Measurements from ENCODE around the gene BMP2K. TPM values are rescaled to one million over a fixed set of nuclear protein-coding genes. Genes with fewer than 3 reads are reported as not detected.
A peak's percentile ranks its signal among the peaks of the same experiment; 100 is the strongest.
"Not testable (repeated sequence)": the region's sequence is repeated elsewhere in the genome, so short reads cannot be mapped to it uniquely, and the experiment has no call there.

BMP2K gene
- total RNA-seq, 1 donor from 2014 or later, result 24.0 TPM

DNA sequence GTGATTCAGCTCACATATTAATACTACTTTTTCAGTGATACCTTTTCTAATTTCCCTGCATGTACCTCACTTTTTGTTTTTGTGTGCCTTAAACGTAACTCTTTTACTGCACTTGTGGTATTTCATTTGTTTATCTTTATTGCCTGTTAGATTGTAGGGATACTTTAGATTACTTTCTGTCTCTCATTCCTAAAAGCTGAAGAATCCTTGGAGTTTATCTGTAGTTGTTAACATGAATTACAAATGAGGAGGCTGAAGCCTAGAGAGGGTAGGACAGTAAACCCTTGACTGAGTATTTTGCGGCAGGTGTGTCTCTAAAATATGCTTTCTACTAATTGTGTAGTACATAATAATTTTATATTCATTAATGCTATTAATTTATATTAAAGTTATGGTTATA, 34.9 kb downstream of the BMP2K start:
- H3K36me3 Mint-ChIP-seq (ENCODE audit: low read depth), result peaks cover 15% of the 10 kb centered on the region
- no peak for DNase-seq (ENCODE audit: low read depth, low spot score)
- TF ChIP-seq, protein P1, sequence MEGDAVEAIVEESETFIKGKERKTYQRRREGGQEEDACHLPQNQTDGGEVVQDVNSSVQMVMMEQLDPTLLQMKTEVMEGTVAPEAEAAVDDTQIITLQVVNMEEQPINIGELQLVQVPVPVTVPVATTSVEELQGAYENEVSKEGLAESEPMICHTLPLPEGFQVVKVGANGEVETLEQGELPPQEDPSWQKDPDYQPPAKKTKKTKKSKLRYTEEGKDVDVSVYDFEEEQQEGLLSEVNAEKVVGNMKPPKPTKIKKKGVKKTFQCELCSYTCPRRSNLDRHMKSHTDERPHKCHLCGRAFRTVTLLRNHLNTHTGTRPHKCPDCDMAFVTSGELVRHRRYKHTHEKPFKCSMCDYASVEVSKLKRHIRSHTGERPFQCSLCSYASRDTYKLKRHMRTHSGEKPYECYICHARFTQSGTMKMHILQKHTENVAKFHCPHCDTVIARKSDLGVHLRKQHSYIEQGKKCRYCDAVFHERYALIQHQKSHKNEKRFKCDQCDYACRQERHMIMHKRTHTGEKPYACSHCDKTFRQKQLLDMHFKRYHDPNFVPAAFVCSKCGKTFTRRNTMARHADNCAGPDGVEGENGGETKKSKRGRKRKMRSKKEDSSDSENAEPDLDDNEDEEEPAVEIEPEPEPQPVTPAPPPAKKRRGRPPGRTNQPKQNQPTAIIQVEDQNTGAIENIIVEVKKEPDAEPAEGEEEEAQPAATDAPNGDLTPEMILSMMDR (conservative IDR thresholded peaks at IDR 0.05), result no peak
- H3K27ac Mint-ChIP-seq (ENCODE audit: unreplicated experiment), result no peak overlapping the region
- peaks cover 7% of the 10 kb centered on the region for H3K9me3 Mint-ChIP-seq
- H3K4me1 Mint-ChIP-seq, result no peaks in the 10 kb centered on the region
- no peak overlapping the region for H3K4me3 Mint-ChIP-seq
- H3K27me3 Mint-ChIP-seq (ENCODE audit: low read depth), result no peaks in the 10 kb centered on the region

DNA sequence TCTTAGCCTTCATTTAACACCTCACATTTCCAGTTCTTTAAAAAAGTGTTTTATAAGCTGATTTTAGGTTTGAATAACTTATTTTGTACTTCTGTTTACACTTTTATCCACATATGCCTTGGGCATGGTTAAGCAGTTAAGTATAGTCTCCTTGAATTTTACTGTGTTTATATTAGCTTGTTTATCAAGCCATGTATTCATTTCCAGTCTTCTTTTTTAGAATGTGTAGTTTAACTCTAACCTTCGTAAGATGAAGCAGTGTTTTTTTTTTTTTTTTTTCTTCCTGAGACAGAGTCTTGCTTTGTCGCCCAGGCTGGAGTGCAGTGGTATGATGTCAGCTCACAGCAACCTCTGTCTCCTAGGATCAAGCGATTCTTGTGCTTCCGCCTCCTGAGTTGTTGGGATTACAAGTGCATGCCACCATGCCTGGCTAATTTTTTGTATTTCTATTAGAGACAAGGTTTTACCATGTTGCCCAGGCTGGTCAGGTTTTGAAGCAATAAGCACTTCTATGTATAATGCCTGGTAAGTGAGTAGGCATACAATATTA, 42.5 kb downstream of the BMP2K start:
- Mint-ChIP-seq H3K9me3 (no peaks in the 10 kb centered on the region), H3K4me3 (no peak overlapping the region), H3K36me3 (ENCODE audit: low read depth) (peaks cover 1% of the 10 kb centered on the region), H3K27ac (ENCODE audit: unreplicated experiment) (peak overlapping the region; percentile 23), H3K4me1 (peaks cover 19% of the 10 kb centered on the region), H3K27me3 (ENCODE audit: low read depth) (no peaks in the 10 kb centered on the region)
- TF ChIP-seq, protein P1 (conservative IDR thresholded peaks at IDR 0.05), result no peak
- DNase-seq (ENCODE audit: low read depth, low spot score), result no peak

DNA sequence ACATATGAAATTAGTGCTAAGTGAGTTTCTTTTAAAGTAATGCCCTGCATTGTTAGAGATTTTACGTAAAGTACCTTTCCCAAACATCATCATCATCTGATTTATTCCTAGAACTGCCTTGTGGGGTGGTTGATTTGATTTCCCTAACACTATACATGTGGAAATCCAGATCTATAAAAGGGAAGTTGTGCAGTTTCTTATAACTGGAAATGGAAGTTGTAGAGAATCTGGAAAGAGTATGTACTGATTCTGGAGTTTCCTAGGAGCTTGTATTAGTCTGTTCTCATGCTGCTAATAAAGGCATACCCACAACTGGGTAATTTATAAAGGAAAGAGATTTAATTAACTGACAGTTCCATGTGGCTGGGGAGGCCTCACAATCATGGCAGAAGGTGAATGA, 47.9 kb downstream of the BMP2K start:
- H3K27ac Mint-ChIP-seq (ENCODE audit: unreplicated experiment), result no peak overlapping the region
- peaks cover 11% of the 10 kb centered on the region for H3K4me1 Mint-ChIP-seq
- no peak for DNase-seq (ENCODE audit: low read depth, low spot score)
- no peaks in the 10 kb centered on the region for H3K27me3 Mint-ChIP-seq (ENCODE audit: low read depth)
- H3K9me3 Mint-ChIP-seq, result no peaks in the 10 kb centered on the region
- peaks cover 14% of the 10 kb centered on the region for H3K36me3 Mint-ChIP-seq (ENCODE audit: low read depth)
- TF ChIP-seq, protein P1 (conservative IDR thresholded peaks at IDR 0.05), result no peak
- no peak overlapping the region for H3K4me3 Mint-ChIP-seq

DNA sequence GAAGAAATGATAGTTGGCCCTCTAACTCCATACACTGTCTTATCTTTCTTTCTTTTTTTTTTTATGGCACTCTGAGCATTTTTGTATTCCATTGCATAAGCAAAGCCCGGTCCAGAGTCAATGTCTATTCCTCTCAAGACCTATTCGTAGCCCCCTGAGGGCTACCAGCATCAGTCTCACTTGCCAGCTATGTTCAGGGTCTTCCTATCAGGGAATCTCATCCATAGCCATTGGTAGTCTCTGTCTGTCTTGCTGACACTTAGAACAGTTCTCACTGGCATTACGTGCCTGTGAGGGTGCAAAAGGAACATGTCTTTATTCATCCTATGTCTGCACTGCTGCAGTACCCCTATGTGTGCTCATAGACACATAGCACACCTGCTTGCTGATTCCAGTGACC, 51.0 kb downstream of the BMP2K start:
- no peaks in the 10 kb centered on the region for H3K27me3 Mint-ChIP-seq (ENCODE audit: low read depth)
- H3K36me3 Mint-ChIP-seq (ENCODE audit: low read depth), result peaks cover 27% of the 10 kb centered on the region
- TF ChIP-seq, protein P1 (conservative IDR thresholded peaks at IDR 0.05), result no peak
- no peaks in the 10 kb centered on the region for H3K9me3 Mint-ChIP-seq
- no peak for DNase-seq (ENCODE audit: low read depth, low spot score)
- H3K4me1 Mint-ChIP-seq, result no peaks in the 10 kb centered on the region
- no peak overlapping the region for H3K4me3 Mint-ChIP-seq
- H3K27ac Mint-ChIP-seq (ENCODE audit: unreplicated experiment), result no peak overlapping the region

DNA sequence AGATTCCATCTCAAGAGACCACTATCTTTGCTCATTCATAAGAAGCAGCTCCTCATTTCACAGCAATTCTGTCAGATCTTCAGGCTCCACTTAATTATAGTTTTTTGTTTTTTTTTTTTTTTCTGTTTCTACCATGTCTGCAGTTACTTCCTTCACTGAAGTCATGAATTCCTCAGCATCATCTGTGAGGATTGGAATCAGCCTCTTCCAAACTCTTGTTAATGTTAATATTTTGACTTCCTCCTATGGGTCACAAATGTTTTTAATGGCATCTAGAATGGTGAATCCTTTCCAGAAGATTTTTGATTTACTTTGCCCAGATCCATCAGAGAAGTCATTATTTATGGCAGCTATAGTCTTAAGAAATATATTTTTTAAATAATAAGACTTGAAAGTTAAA, 53.1 kb downstream of the BMP2K start:
- Mint-ChIP-seq H3K4me3 (no peak overlapping the region), H3K27me3 (ENCODE audit: low read depth) (no peaks in the 10 kb centered on the region), H3K9me3 (no peaks in the 10 kb centered on the region), H3K36me3 (ENCODE audit: low read depth) (peaks cover 27% of the 10 kb centered on the region), H3K27ac (ENCODE audit: unreplicated experiment) (no peak overlapping the region), H3K4me1 (no peaks in the 10 kb centered on the region)
- TF ChIP-seq, protein P1 (conservative IDR thresholded peaks at IDR 0.05), result no peak
- no peak for DNase-seq (ENCODE audit: low read depth, low spot score)

DNA sequence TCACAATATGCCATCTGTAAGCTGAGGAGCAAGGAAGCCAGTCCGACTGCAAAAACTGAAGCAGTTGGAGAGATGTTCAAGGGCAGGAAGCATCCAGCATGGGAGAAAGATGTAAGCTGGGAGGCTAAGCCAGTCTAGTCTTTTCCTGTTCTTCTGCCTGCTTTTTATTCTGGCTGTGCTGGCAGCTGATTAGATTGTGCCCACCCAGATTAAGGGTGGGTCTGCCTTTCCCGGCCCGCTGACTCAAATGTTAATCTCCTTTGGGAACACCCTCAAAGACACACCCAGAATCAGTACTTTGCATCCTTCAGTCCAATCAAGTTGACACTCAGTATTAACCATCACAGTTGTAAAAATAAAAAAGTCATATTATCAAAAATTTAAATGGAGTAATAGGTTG, 63.5 kb downstream of the BMP2K start:
- not testable (repeated sequence) for H3K27me3 Mint-ChIP-seq (ENCODE audit: low read depth); H3K9me3 Mint-ChIP-seq; DNase-seq (ENCODE audit: low read depth, low spot score); H3K27ac Mint-ChIP-seq (ENCODE audit: unreplicated experiment); H3K4me3 Mint-ChIP-seq; H3K4me1 Mint-ChIP-seq
- peaks cover 23% of the 10 kb centered on the region for H3K36me3 Mint-ChIP-seq (ENCODE audit: low read depth)

DNA sequence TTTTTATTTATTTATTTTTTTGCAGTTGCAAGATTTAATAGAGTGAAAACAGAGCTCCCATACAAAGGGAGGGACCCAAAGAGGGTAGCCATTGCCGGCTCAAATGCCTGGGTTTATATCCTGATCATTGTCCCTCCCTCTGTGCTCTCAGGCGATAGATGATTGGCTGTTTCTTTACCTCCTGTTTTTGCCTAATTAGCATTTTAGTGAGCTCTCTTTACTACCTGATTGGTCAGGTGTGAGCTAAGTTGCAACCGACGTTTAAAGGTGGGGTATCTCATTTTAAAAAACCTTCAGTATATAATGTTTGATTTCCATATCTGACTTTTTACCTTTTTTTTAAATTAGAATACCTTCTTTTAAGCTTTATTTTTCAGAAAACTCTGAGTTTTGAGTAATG, 64.1 kb downstream of the BMP2K start:
- H3K36me3 Mint-ChIP-seq (ENCODE audit: low read depth), result peaks cover 20% of the 10 kb centered on the region
- DNase-seq (ENCODE audit: low read depth, low spot score); H3K4me3 Mint-ChIP-seq; H3K4me1 Mint-ChIP-seq; H3K27ac Mint-ChIP-seq (ENCODE audit: unreplicated experiment); H3K27me3 Mint-ChIP-seq (ENCODE audit: low read depth); H3K9me3 Mint-ChIP-seq: not testable (repeated sequence)
